Osteocyte (in vitro differentiated cells): Measurements from ENCODE around the gene SLC31A2. TPM values are rescaled to one million over a fixed set of nuclear protein-coding genes. Genes with fewer than 3 reads are reported as not detected.
A peak's percentile ranks its signal among the peaks of the same experiment; 100 is the strongest.

ENCODE experiments used
- DNase-seq: peaks from one replicate; pipeline ENCODE4 v3.0.0; 2021; ENCODE audit warnings: mixed read lengths; ENCODE audit not compliant: unreplicated experiment; ENCODE audit errors: extremely low spot score
- H3K27ac Mint-ChIP-seq: one replicate; pipeline ENCODE4 v1.8.0; 2021; ENCODE audit warnings: mild to moderate bottlenecking, mixed read lengths; ENCODE audit not compliant: unreplicated experiment
- H3K27me3 Mint-ChIP-seq: one replicate; pipeline ENCODE4 v1.8.0; 2021; ENCODE audit warnings: mixed read lengths; ENCODE audit not compliant: unreplicated experiment
- H3K36me3 Mint-ChIP-seq: one replicate; pipeline ENCODE4 v1.8.0; 2021; ENCODE audit warnings: mixed read lengths; ENCODE audit not compliant: unreplicated experiment
- H3K4me1 Mint-ChIP-seq: one replicate; pipeline ENCODE4 v1.8.0; 2021; ENCODE audit warnings: mixed read lengths; ENCODE audit not compliant: unreplicated experiment
- H3K4me3 Mint-ChIP-seq: one replicate; pipeline ENCODE4 v1.8.0; 2021; ENCODE audit warnings: mild to moderate bottlenecking, moderate library complexity, mixed read lengths; ENCODE audit not compliant: unreplicated experiment
- H3K9me3 Mint-ChIP-seq: one replicate; pipeline ENCODE4 v1.8.0; 2021; ENCODE audit warnings: mixed read lengths; ENCODE audit not compliant: unreplicated experiment
- total RNA-seq: library from RNA; stranded (reverse); gene quantifications from 2 replicates; pipeline ENCODE4 v1.2.1, GENCODE V29; 2021
- TF ChIP-seq, protein P1 (sequence below): fragments of 200-600 bp; sonication (generic); IDR thresholded peaks from 2 replicates; pipeline ENCODE4 v1.5.0; 2021; ENCODE audit warnings: antibody characterized with exemption, mild to moderate bottlenecking, moderate library complexity

Gene SLC31A2
- total RNA-seq, 1 donor from 2014 or later = 3.3 TPM

DNA sequence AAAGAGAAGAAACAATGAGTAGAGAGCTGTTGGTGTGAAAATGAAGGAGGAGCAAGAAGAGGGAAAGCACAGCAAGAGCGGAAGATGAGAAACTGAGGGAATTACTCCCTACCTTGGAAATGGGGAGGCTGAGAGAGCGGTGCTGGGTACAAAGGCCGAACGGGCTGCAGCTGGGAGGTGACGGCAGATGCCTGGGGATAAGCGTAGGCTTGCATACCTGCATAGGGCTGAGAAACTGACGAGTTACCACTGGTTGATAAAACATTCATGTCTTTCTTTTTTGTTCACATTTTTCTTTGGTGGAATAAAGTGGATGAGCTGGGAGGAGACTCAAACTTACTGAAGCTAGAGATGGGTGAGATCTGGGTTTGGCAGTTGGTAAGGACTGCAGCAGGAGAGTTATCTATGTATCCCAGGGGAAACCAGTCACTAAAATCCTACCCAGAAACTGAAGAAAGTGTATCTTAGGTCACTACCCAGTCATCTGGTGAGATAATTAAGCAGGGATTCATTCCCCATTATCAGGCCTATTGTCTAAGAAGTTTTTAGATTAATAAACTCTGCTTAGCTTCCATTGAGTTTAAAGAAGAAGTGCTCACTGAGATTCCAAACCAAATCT, 35.4 kb downstream of the SLC31A2 start:
- Mint-ChIP-seq H3K27ac (peak overlapping the region; percentile 19), H3K4me1 (peaks cover 10% of the 10 kb centered on the region), H3K9me3 (no peaks in the 10 kb centered on the region), H3K27me3 (no peaks in the 10 kb centered on the region), H3K36me3 (peaks cover 63% of the 10 kb centered on the region), H3K4me3 (no peak overlapping the region)
- TF ChIP-seq, protein P1, sequence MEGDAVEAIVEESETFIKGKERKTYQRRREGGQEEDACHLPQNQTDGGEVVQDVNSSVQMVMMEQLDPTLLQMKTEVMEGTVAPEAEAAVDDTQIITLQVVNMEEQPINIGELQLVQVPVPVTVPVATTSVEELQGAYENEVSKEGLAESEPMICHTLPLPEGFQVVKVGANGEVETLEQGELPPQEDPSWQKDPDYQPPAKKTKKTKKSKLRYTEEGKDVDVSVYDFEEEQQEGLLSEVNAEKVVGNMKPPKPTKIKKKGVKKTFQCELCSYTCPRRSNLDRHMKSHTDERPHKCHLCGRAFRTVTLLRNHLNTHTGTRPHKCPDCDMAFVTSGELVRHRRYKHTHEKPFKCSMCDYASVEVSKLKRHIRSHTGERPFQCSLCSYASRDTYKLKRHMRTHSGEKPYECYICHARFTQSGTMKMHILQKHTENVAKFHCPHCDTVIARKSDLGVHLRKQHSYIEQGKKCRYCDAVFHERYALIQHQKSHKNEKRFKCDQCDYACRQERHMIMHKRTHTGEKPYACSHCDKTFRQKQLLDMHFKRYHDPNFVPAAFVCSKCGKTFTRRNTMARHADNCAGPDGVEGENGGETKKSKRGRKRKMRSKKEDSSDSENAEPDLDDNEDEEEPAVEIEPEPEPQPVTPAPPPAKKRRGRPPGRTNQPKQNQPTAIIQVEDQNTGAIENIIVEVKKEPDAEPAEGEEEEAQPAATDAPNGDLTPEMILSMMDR = no peak
- no peak for DNase-seq

DNA sequence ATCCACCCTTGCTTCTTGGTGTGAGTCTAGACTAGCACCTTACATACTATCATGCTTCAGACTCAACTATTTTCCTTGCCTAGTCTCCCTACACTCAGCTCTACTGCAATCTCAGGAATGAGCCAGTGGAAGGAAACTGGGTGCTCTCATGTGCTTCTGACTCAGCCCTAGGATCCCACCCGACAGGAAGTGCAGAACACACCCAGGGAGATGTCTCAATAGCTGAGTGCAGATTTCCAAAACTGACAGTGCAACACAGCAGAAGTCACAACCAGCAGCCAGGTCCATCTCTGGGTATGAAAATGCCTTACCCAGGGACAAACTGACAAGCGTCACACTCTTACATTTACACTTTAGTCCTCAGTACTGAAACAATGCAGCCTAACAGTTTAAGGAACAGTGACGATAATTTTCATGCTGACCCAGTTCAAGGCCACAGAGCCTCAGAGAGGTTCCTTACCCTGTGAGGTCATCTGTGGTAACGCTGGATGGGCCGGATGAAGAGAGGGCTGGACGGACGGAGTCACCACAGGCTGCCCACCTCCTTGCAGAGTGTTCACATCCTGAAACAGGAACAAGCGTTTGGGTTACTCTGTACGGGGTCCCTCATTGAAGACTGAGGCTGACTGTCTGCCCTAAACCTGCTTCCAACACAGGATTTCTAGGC, 37.3 kb downstream of the SLC31A2 start:
- Mint-ChIP-seq H3K4me1 (peaks cover 10% of the 10 kb centered on the region), H3K4me3 (no peak overlapping the region), H3K27me3 (no peaks in the 10 kb centered on the region), H3K9me3 (no peaks in the 10 kb centered on the region), H3K36me3 (peaks cover 49% of the 10 kb centered on the region), H3K27ac (peak overlapping the region; percentile 85)
- DNase-seq = no peak
- TF ChIP-seq, protein P1 = no peak

DNA sequence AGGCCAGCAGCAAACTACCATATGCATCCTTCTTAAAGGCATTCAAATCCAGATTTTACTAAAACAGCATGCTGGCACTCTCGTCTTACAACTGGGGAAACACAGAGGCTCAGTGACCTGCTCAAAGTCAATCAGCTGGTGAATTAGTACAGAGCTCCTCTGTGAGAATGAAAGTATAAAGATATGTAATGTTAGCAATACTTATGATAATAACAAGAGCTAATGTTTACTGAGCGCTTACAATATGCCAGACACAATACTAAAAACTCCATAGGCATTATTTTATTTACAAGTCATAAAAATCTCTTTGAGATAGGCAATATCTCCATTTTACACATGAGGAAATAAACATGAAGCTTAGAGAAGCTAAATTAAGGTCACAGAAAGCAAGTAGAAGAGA, 41.6 kb downstream of the SLC31A2 start:
- H3K27ac Mint-ChIP-seq = no peak overlapping the region
- no peak overlapping the region for H3K4me3 Mint-ChIP-seq
- TF ChIP-seq, protein P1 = no peak
- DNase-seq = no peak
- H3K27me3 Mint-ChIP-seq = no peaks in the 10 kb centered on the region
- H3K9me3 Mint-ChIP-seq = no peaks in the 10 kb centered on the region
- H3K36me3 Mint-ChIP-seq = peaks cover 31% of the 10 kb centered on the region
- peaks cover 9% of the 10 kb centered on the region for H3K4me1 Mint-ChIP-seq

DNA sequence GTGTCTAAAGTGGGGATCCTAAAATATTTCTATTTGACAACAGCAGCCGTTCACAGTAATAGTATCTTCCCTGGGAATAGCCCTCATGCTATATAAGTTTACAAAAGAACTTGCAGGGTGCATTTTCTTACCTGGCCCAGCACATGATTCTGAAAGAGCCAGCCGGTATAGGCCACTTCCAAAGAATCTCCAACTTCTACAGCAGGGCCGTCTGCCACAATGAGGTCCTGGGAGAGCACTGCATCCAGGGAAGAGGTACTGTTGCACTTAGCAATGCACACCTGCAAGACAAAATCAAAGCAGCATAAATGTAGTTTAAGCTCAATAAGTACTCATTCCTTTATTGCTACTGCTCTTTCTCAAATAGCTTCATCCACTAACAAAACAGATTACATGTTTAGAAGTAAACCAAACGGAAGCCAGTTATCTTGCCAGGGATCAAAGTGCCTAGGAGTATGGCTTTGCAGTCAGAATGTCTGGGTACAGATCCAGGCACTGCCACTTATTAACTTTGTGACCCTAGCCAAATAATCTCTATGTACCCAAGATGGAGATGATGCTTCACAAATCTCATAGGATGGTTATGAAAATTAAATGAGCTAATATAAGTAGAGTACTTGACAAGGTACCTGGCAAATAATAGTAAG, 49.0 kb downstream of the SLC31A2 start:
- no peak overlapping the region for H3K27ac Mint-ChIP-seq
- no peak for DNase-seq
- no peaks in the 10 kb centered on the region for H3K9me3 Mint-ChIP-seq
- no peaks in the 10 kb centered on the region for H3K27me3 Mint-ChIP-seq
- H3K4me3 Mint-ChIP-seq = no peak overlapping the region
- H3K36me3 Mint-ChIP-seq = peaks cover 39% of the 10 kb centered on the region
- no peaks in the 10 kb centered on the region for H3K4me1 Mint-ChIP-seq
- TF ChIP-seq, protein P1 = no peak

DNA sequence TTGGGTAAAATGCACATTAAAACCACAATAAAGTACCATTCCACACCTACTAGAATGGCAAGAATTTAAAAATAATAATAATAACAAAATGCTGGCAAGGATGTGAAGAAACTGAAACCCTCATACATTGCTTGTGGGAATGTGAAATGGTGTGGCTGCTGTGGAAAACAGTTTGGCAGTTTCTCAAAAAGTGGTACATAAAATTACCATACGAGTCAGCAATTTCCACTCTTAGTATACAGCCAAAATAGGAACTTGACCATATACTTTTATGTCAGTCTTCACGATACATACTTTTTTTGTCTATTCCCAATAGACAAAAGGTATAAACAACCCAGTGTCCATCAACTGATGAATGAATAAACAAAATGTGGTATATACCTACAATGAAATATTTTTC, 54.6 kb downstream of the SLC31A2 start:
- TF ChIP-seq, protein P1 = no peak
- peaks cover 47% of the 10 kb centered on the region for H3K36me3 Mint-ChIP-seq
- no peak overlapping the region for H3K4me3 Mint-ChIP-seq

More for the DNA sequence above, 54.6 kb downstream of the SLC31A2 start:
- Mint-ChIP-seq H3K9me3 (no peaks in the 10 kb centered on the region), H3K4me1 (no peaks in the 10 kb centered on the region), H3K27ac (no peak overlapping the region), H3K27me3 (no peaks in the 10 kb centered on the region)
- no peak for DNase-seq
